ENCODE measurements around the gene SLC35C1.

- no peak for TF ChIP-seq EZH2phosphoT487 (IDR thresholded peaks at IDR 0.05; ENCODE audit: low read length)
- TF ChIP-seq CTCF (IDR thresholded peaks at IDR 0.05; ENCODE audit: low read length): no peak
- no peak for TF ChIP-seq EZH2 (optimal IDR thresholded peaks at IDR 0.05; ENCODE audit: low read depth, low read length)
Observed at GRCh38 chr11:45768486-45768885, 36.5 kb upstream of the SLC35C1 start.

Measured in MM.1S (cell line).